ENCODE results near the gene EMC8.
A peak's percentile ranks its signal among the peaks of the same experiment; 100 is the strongest.
"Not testable (repeated sequence)": the region's sequence is repeated elsewhere in the genome, so short reads cannot be mapped to it uniquely, and the experiment has no call there.

The EMC8 gene

GRCh38 chr16:85799497-85800320 is at the start of gene EMC8, which contains the start of gene COX4I1:
Gene EMC8 (minus strand): TSS chr16:85799544. CDS start chr16:85799295, 249 bp downstream.
Gene COX4I1 (plus strand): TSS chr16:85799695. CDS start chr16:85801206, 1,511 bp downstream.
- peak; percentile 84 to 93 for DNase-seq (ENCODE audit: low read depth in 2 of 2)

- no peak for DNase-seq (ENCODE audit: low read depth in 2 of 2)
Observed at GRCh38 chr16:85848986-85849385, 49.6 kb upstream of the EMC8 start.

- no peak for DNase-seq (ENCODE audit: low read depth in 2 of 2)
Observed at GRCh38 chr16:85847681-85848601, 48.6 kb upstream of the EMC8 start.

- no peak for DNase-seq (ENCODE audit: low read depth in 2 of 2)
Observed at GRCh38 chr16:85847036-85847435, 47.7 kb upstream of the EMC8 start.

- DNase-seq (ENCODE audit: low read depth in 2 of 2): no peak
Observed at GRCh38 chr16:85846461-85846860, 47.1 kb upstream of the EMC8 start.

- DNase-seq (ENCODE audit: low read depth in 2 of 2): no peak
Observed at GRCh38 chr16:85845266-85845665, 45.9 kb upstream of the EMC8 start.

GRCh38 chr16:85844786-85845185 is 45.4 kb upstream of the EMC8 start:
- DNase-seq (ENCODE audit: low read depth in 2 of 2): no peak

GRCh38 chr16:85844169-85844481 is 44.8 kb upstream of the EMC8 start:
- DNase-seq (ENCODE audit: low read depth in 2 of 2): no peak

GRCh38 chr16:85843471-85844168 is 44.3 kb upstream of the EMC8 start:
- no peak for DNase-seq (ENCODE audit: low read depth in 2 of 2)

- DNase-seq (ENCODE audit: low read depth in 2 of 2): no peak
Observed at GRCh38 chr16:85842848-85843247, 43.5 kb upstream of the EMC8 start.

GRCh38 chr16:85842435-85842834 is 43.1 kb upstream of the EMC8 start:
- no peak for DNase-seq (ENCODE audit: low read depth in 2 of 2)

- no peak for DNase-seq (ENCODE audit: low read depth in 2 of 2)
Observed at GRCh38 chr16:85840801-85841200, 41.5 kb upstream of the EMC8 start.

- no peak for DNase-seq (ENCODE audit: low read depth in 2 of 2)
Observed at GRCh38 chr16:85840395-85840794, 41.1 kb upstream of the EMC8 start.

- DNase-seq (ENCODE audit: low read depth in 2 of 2): no peak
Observed at GRCh38 chr16:85839681-85840240, 40.4 kb upstream of the EMC8 start.

GRCh38 chr16:85838876-85839585 is 39.7 kb upstream of the EMC8 start:
- no peak for DNase-seq (ENCODE audit: low read depth in 2 of 2)

- DNase-seq (ENCODE audit: low read depth in 2 of 2): no peak
Observed at GRCh38 chr16:85838381-85838780, 39.0 kb upstream of the EMC8 start.

- DNase-seq (ENCODE audit: low read depth in 2 of 2): not testable (repeated sequence)
Observed at GRCh38 chr16:85837654-85838053, 38.3 kb upstream of the EMC8 start.

GRCh38 chr16:85836706-85837582 is 37.6 kb upstream of the EMC8 start:
- DNase-seq (ENCODE audit: low read depth in 2 of 2): no peak

GRCh38 chr16:85835956-85836705 is 36.8 kb upstream of the EMC8 start:
- DNase-seq (ENCODE audit: low read depth in 2 of 2): no peak
